ENCODE results near the gene GLO1. TPM values are rescaled to one million over a fixed set of nuclear protein-coding genes. Genes with fewer than 3 reads are reported as not detected.

GLO1 gene
- total RNA-seq, 1 donor: 154 TPM

DNA sequence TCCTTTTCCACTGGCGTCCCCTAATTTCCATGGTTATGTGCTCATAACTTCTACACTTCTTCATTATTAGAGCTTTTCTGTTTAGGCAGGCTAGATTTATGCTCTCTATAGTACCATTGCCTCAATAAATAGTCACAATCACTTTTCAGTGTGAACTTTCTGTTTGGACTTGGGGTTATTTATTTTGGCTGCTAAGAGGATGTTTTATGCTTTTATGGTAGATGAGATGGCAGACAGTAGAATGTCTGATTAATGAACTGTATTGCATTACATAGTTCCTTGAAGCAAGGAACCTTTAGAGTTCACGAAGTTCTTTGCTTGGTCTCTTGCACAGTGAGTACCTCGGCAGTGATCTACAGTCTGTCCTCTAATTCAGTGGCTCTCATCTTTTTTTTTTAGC is 19.1 kb upstream of the GLO1 start:
- DNase-seq (ENCODE audit: low read depth): no peak
- TF ChIP-seq CTCF (IDR thresholded peaks at IDR 0.05; ENCODE audit: insufficient read depth, low read depth, low read length): no peak
- H3K4me3 ChIP-seq (ENCODE audit: low read depth, low read length): no peak overlapping the region

- peak; percentile 39 for TF ChIP-seq CTCF (IDR thresholded peaks at IDR 0.05; ENCODE audit: insufficient read depth, low read depth, low read length)
- peak; percentile 32 for DNase-seq (ENCODE audit: low read depth)
- no peak overlapping the region for H3K4me3 ChIP-seq (ENCODE audit: low read depth, low read length)
Measured at GRCh38 chr6:38720295-38720694, 17.4 kb upstream of the GLO1 start.

DNA sequence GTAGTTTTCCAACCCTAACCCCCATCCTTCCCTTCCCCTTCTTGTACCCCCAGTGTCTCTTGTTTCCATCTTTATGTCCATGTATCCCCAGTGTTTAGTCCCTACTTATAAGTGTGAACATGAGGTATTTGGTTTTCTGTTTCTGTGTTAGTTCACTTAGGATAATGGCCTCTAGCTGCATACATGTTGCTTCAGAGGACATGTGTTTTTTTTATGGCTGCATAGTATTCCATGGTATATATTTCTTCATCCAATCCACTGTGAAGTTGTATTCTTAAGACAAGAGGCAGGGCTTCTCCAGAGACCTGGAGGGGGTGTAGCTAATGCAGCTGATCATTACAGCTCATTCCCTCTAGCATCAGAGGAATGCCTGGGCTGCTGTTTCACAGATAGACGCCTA is 16.4 kb upstream of the GLO1 start:
- no peak for TF ChIP-seq CTCF (IDR thresholded peaks at IDR 0.05; ENCODE audit: insufficient read depth, low read depth, low read length)
- DNase-seq (ENCODE audit: low read depth): no peak
- H3K4me3 ChIP-seq (ENCODE audit: low read depth, low read length): no peak overlapping the region

DNA sequence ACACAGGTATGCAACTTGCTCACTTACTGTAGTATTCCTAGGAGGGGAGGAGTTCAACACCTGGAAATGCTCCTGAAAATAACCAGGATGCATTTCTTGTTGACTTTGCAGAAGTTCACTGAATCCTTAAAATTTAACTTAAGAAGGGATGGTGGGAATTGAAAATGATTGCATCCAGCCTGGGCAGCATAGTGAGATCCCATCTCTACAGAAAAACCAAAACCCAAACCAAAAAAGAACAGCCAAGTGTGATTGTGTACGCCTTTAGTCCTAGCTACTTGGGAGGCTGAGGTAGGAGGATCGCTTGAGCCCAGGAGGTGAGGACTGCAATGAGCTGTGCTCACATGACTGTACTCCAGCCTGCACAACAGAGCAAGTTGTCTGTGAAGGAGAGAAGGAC is 13.9 kb upstream of the GLO1 start:
- DNase-seq (ENCODE audit: low read depth): no peak
- H3K4me3 ChIP-seq (ENCODE audit: low read depth, low read length): no peak overlapping the region
- TF ChIP-seq CTCF (IDR thresholded peaks at IDR 0.05; ENCODE audit: insufficient read depth, low read depth, low read length): no peak

DNA sequence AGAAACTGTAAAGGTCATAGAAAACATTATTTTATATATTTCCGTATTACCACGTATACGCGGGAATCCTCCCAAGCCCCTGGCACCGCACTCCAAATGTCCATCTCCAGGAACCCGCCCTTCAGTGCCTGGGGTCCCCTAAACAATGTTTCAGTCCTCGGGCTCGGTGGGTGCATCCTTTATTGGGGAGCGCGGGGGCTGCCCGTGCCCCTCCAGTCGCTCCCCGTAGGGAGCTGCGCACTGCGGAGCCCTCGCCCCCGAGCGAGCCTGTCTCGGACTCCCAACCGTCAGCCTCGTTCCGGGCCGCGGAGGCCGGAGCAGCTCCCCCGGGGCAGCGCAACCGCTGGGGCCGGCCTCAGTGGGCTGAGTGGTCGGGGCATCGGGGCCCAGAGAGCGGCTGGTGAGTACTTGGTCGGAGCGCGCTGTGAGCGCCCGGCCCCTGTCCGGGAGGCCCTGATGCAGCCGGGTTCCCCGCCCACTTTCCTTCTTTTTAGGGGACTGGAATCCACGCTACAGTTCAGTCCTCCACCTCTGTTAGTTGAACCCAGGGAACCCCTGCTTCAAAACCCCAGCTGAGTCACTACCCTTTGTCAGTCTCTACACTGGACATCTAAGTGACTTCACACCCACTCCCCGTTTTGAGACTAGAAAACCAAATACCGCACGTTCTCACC is 12.2 kb upstream of the GLO1 start, which contains the start of gene DNAH8:
Gene DNAH8, plus strand, starts transcription at position 296 of the 674 bp plus-strand sequence. CDS start 7,499 bp downstream, outside the sequence.
- DNase-seq (ENCODE audit: low read depth): no peak
- peak within 1 kb of the TSS; percentile 34 for H3K4me3 ChIP-seq (ENCODE audit: low read depth, low read length)
- TF ChIP-seq CTCF (IDR thresholded peaks at IDR 0.05; ENCODE audit: insufficient read depth, low read depth, low read length): no peak

DNA sequence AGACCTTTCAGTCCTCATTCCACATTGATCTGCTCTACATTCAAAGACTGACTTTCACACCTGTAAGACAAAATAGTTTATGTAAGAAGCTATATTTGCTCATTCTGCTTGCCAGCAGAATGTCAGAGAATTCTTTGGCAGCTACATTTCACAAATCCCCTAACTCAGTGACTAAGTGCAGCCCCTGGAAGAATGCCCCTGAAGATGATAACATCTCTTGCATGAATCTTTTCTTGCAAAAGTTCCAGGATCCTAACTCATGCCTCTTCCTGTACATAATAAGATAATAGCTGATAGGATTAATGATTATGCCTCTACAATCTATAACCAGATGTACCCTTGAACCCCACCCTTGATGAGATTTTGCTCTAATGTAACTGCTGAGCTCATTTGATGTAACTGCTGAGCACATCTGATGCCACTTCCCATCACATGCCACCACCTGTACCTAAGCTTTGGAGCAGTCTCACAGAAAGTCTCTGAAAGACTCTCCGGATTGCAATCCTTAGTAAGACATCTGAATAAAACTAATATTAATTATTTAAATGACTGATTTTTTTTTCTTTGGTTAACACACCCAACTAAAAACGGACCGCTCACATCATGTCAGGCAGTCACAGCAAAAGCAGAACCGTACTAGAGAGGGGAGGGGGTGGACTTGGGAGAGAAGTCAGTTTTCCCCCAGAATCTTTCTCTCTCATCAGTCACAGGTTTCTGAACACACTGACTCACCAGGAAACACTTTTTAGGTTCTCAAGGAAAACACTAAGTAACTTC is 11.5 kb upstream of the GLO1 start:
- H3K4me3 ChIP-seq (ENCODE audit: low read depth, low read length): no peak overlapping the region
- no peak for DNase-seq (ENCODE audit: low read depth)
- TF ChIP-seq CTCF (IDR thresholded peaks at IDR 0.05; ENCODE audit: insufficient read depth, low read depth, low read length): no peak
